Measurements from ENCODE around the gene MRTFA. TPM values are rescaled to one million over a fixed set of nuclear protein-coding genes. Genes with fewer than 3 reads are reported as not detected.

MRTFA gene
- polyA plus RNA-seq, 1 experiment, result 8.9 TPM

DNA sequence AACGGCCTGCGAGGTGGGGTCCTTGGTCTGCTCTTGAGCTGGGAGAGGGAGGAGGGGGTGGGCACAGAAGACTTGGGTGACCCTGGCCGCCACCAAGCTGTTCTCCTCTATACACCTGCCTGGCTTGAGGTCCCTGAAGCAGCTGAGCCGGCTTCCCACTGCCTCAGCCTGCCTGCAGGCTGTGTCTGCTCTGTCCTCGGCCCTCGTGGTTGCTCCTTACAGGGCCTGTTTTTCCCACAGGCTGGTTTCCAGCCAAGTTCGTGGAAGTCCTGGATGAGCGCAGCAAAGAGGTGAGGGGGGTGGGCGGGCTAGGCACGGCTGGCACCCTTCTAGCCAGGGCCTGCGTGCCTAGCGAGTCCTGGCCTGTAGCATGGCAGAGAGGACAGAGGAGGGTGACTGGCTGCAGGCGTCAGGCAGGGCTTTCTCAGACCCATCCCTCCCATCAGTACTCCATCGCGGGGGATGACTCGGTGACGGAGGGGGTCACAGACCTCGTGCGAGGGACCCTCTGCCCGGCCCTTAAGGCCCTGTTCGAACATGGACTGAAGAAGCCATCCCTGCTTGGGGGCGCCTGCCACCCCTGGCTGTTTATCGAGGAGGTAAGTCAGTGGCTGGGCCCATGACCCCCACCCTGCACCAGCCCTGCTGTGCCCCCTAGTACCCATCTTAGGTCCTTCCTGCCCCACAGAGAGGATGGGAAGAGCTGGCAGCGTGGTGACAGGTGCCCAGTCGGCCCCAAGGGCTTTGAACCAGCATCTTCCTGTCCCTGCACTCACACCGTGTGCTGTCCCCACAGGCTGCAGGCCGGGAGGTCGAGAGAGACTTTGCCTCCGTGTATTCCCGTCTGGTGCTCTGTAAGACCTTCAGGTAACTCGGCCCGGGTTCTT is 228.4 kb downstream of the MRTFA start:
- no peak for DNase-seq (ENCODE audit: low read depth)
- H3K36me3 ChIP-seq (ENCODE audit: control insufficient read depth, insufficient read depth, low read length), result peaks cover 62% of the 10 kb centered on the region

DNA sequence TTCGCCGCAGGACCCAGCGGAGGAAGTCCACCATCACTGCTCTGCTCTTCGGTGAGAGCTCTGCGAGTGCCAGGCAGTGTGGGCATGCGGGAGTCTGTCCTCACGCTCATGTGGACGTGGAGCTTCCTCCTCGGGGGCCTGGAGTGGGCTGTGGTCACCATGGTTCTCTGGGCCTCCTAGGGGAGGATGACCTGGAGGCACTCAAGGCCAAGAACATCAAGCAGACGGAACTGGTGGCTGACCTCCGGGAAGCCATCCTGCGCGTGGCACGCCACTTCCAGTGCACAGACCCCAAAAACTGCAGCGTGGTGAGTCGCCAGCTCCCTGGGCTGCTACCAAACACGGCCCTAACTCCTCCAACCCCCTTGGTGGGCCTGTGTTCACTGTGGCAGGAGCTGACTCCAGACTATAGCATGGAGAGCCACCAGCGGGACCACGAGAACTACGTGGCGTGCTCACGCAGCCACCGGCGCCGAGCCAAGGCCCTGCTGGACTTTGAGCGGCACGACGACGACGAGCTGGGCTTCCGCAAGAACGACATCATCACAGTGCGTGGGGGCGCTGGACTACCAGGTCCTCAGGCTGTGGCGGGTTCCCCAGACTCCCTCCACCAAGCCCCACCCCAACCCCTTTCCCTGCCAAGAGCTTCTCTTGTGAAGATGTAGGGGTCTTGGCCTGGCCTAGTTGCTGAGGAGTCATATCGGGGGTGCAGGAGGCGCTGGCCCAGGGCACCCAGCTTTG is 229.3 kb downstream of the MRTFA start:
- no peaks in the 10 kb centered on the region for H3K27me3 ChIP-seq (ENCODE audit: control insufficient read depth, insufficient read depth, low read length)
- ChIA-PET CTCF (interaction anchor here (1.2 kb wide), 1 partner anchor 82 kb away, joined by 3 read pairs; no protein-coding TSS in a partner anchor), POLR2A (no interaction called here)
- no peak overlapping the region for H3K4me3 ChIP-seq (ENCODE audit: low read depth, low read length)
- H3K36me3 ChIP-seq (ENCODE audit: control insufficient read depth, insufficient read depth, low read length), result peaks cover 62% of the 10 kb centered on the region
- TF ChIP-seq CTCF (IDR thresholded peaks at IDR 0.05; ENCODE audit: insufficient read depth, low read depth, low read length), result no peak
- DNase-seq (ENCODE audit: low read depth), result no peak

More for the DNA sequence above, 228.4 kb downstream of the MRTFA start:
- TF ChIP-seq CTCF (IDR thresholded peaks at IDR 0.05; ENCODE audit: insufficient read depth, low read depth, low read length), result no peak
- no peaks in the 10 kb centered on the region for H3K27me3 ChIP-seq (ENCODE audit: control insufficient read depth, insufficient read depth, low read length)
- ChIA-PET POLR2A (no interaction called here), CTCF (no interaction called here)
- H3K4me3 ChIP-seq (ENCODE audit: low read depth, low read length), result no peak overlapping the region

- ChIA-PET POLR2A (no interaction called here), CTCF (interaction anchor here (1.2 kb wide), 1 partner anchor 82 kb away, joined by 3 read pairs; no protein-coding TSS in a partner anchor)
- no peaks in the 10 kb centered on the region for H3K27me3 ChIP-seq (ENCODE audit: control insufficient read depth, insufficient read depth, low read length)
- TF ChIP-seq CTCF (IDR thresholded peaks at IDR 0.05; ENCODE audit: insufficient read depth, low read depth, low read length), result no peak
- no peak for DNase-seq (ENCODE audit: low read depth)
- peaks cover 62% of the 10 kb centered on the region for H3K36me3 ChIP-seq (ENCODE audit: control insufficient read depth, insufficient read depth, low read length)
- no peak overlapping the region for H3K4me3 ChIP-seq (ENCODE audit: low read depth, low read length)
These were observed 230.2 kb downstream of the MRTFA start for GRCh38 chr22:40406063-40406890.

- peaks cover 56% of the 10 kb centered on the region for H3K36me3 ChIP-seq (ENCODE audit: control insufficient read depth, insufficient read depth, low read length)
- no peak overlapping the region for H3K4me3 ChIP-seq (ENCODE audit: low read depth, low read length)
- ChIA-PET CTCF (interaction anchor here (1.3 kb wide), 1 partner anchor 58 kb away, joined by 3 read pairs; no protein-coding TSS in a partner anchor), POLR2A (interaction anchor here (0.5 kb wide), 1 partner anchor 92 kb away, joined by 3 read pairs; no protein-coding TSS in a partner anchor)
- TF ChIP-seq CTCF (IDR thresholded peaks at IDR 0.05; ENCODE audit: insufficient read depth, low read depth, low read length), result no peak
- DNase-seq (ENCODE audit: low read depth), result no peak
- H3K27me3 ChIP-seq (ENCODE audit: control insufficient read depth, insufficient read depth, low read length), result no peaks in the 10 kb centered on the region
These were observed 231.1 kb downstream of the MRTFA start for GRCh38 chr22:40405178-40406062.
